Kidney (tissue), 14 donors: ENCODE data around the gene IFNA7. TPM values are rescaled to one million over a fixed set of nuclear protein-coding genes. Genes with fewer than 3 reads are reported as not detected.
"Not testable (repeated sequence)": the region's sequence is repeated elsewhere in the genome, so short reads cannot be mapped to it uniquely, and the experiment has no call there.

Experiments used
- DNase-seq, 5 donors: peaks; one replicate each; pipeline ENCODE4 v3.0.0-alpha.2; 2013 to 2020
- FAIRE-seq: peaks from 2 replicates; lab custom pipeline; 2012; peaks lifted over from hg19 to GRCh38; lab: Jason Lieb, UNC
- H3K27ac ChIP-seq, 2 donors: one replicate each; pipeline ENCODE4 v1.7.0; 2013; ENCODE audit warnings: low read depth in 2 of 2, low read length in 2 of 2, inconsistent platforms in 1 of 2
- H3K27me3 ChIP-seq: one replicate; pipeline ENCODE4 v1.7.1; 2013; ENCODE audit warnings: low read length, inconsistent platforms; ENCODE audit not compliant: control insufficient read depth, insufficient read depth
- H3K36me3 ChIP-seq, 3 donors: one replicate each; pipeline versions ENCODE4 v1.7.0 to v1.7.1; 2013; ENCODE audit warnings: low read length in 3 of 3, control low read depth in 1 of 3, inconsistent platforms in 1 of 3; ENCODE audit not compliant: insufficient read depth in 3 of 3, control insufficient read depth in 2 of 3
- H3K4me1 ChIP-seq, 3 donors: one replicate each; pipeline versions ENCODE4 v1.7.0 to v1.7.1; 2013; ENCODE audit warnings: low read length in 3 of 3, inconsistent platforms in 1 of 3, low read depth in 1 of 3; ENCODE audit not compliant: control insufficient read depth in 2 of 3, insufficient read depth in 2 of 3
- H3K4me3 ChIP-seq, 3 donors: one replicate each; pipeline versions ENCODE4 v1.7.0 to v1.8.1; 2013; ENCODE audit warnings: low read length in 3 of 3, control low read depth in 1 of 3, inconsistent platforms in 1 of 3
- H3K9ac ChIP-seq, 3 donors: one replicate each; pipeline versions ENCODE4 v1.7.0 to v1.7.1; 2013; ENCODE audit warnings: low read length in 3 of 3, control low read depth in 1 of 3, inconsistent platforms in 1 of 3
- H3K9me3 ChIP-seq, 3 donors: one replicate each; pipeline versions ENCODE4 v1.7.0 to v1.7.1; 2013; ENCODE audit warnings: low read length in 3 of 3, control low read depth in 1 of 3, inconsistent platforms in 1 of 3; ENCODE audit not compliant: control insufficient read depth in 2 of 3, insufficient read depth in 1 of 3
- CTCF ChIP-seq: IDR thresholded peaks from 3 replicates; pipeline ENCODE4 v1.5.1; 2012; ENCODE audit warnings: mild to moderate bottlenecking, moderate library complexity, borderline replicate concordance; ENCODE audit not compliant: insufficient read depth; ENCODE audit errors: extremely low read depth
- intact Hi-C: fragments of 100-400 bp; cut with DNase I; formaldehyde crosslinking; loops from one replicate; pipeline ENCODE4 v1.11.1; 2022
- polyA plus RNA-seq: library from polyadenylated mRNA; stranded (reverse); fragments of 350-450 nt; fragmentation: Illumina TruSeq; extraction: RNeasy Lipid Tissue Mini Kit (QIAGEN cat#74804); gene quantifications from one replicate; pipeline ENCODE4 v1.2.3, GENCODE V29; 2014; ENCODE audit warnings: low read depth, low replicate concordance; ENCODE audit not compliant: insufficient read depth
- total RNA-seq: library from RNA; stranded (reverse); fragmentation: NEBNext Ultra II Directional; extraction: Animal tissue kit (Norgen Biotek cat#: 25700); gene quantifications from one replicate; pipeline ENCODE4 v1.2.1, GENCODE V29; 2021
- donor health status: control.
- donor health status: control.
- donor health status: control.
- donor health status: control.
- donor health status: control.
- donor health status: DM: yes; HTN: yes; CAD: no.
- donor health status: Normal renal cell carcinoma (clear cell type).

Gene IFNA7
- total and polyA plus RNA-seq, 2 donors from 2014 or later: not detected

- no peak within 1 kb of the TSS for H3K4me3 ChIP-seq
- H3K9ac ChIP-seq: no peak within 1 kb of the TSS
- no peak for TF ChIP-seq CTCF
- intact Hi-C loops: no loop called here
- H3K36me3 ChIP-seq: no peaks in the 10 kb centered on the region
- no peaks in the 10 kb centered on the region for H3K4me1 ChIP-seq
- H3K9me3 ChIP-seq: no peaks in the 10 kb centered on the region
- FAIRE-seq (no peak), DNase-seq (no peak)
- no peaks in the 10 kb centered on the region for H3K27me3 ChIP-seq
- no peak within 1 kb of the TSS for H3K27ac ChIP-seq
These were observed 37.9 kb upstream of the IFNA7 start, which contains the start of gene IFNA14 for GRCh38 chr9:21239911-21240310. Gene IFNA14 (minus strand): TSS chr9:21240005. CDS start chr9:21239935, 70 bp downstream.

DNA sequence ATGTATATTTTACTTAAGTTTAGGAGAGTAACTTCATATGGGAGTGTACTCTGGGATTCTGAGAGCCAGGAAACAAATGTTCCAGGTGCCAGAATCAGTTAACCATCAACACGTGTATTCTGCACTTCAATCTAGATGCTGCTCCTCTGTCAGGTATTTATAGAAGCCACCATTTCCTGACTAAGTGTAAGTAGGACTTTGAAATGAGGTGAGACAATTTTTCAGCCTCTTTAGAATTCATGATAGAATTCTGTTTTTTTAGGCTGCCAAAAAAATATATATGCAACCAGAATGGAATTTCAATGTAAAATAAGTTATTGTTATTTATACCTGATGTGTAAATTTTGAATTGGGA, 34.3 kb upstream of the IFNA7 start:
- H3K36me3 ChIP-seq, H3K27ac ChIP-seq, intact Hi-C loops, H3K4me3 ChIP-seq, H3K9ac ChIP-seq, H3K4me1 ChIP-seq, DNase-seq, H3K27me3 ChIP-seq, H3K9me3 ChIP-seq, FAIRE-seq: not testable (repeated sequence)

DNA sequence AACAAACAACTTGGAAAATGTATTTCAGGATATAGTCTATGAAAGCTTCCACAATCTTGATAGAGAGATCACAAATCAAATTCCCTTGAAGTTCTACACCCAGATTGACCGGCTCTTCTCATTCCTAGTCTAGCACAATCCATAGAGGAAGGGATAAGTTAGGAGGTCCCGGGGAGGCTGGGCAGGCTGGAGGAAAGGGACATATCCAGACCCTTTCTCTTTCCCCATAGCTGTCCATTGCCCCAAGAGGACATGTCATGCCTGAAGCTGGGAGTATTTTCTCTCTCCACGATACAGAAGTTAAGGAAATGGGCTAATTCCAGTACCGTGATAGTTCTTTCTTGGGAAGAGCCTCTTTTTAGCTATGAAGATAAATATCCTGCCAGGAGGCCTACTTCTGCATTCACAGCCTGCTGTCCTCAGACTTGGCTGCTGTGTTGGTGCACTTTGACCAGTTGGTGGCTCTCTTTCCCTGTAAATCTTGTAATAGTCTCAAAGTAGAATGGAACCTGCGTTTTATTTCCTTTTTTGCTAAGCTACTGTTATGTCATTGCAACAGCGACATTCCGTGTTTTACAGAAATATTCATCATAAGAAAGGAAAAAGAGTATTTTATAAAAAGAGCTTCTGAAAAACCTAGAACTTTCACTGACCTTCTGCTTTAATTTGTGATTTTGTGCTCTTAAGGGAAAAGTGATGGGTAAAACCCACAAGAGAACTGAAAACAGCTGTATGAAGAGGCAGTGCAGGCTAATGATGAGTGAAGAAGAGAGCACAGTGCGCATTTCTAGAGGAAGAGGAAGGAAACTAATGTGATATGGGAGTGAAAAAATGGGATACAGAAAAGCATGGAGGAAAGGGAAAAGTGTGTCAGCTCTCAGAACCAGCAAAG, 33.7 kb upstream of the IFNA7 start:
- H3K4me1 ChIP-seq, H3K27ac ChIP-seq, H3K9ac ChIP-seq, H3K9me3 ChIP-seq, H3K27me3 ChIP-seq, H3K4me3 ChIP-seq, H3K36me3 ChIP-seq, intact Hi-C loops: not testable (repeated sequence)
- TF ChIP-seq CTCF: peak; percentile 52
- peak; percentile 6 for FAIRE-seq
- peak in 2 of 5 donors; percentile 38 to 52 for DNase-seq

DNA sequence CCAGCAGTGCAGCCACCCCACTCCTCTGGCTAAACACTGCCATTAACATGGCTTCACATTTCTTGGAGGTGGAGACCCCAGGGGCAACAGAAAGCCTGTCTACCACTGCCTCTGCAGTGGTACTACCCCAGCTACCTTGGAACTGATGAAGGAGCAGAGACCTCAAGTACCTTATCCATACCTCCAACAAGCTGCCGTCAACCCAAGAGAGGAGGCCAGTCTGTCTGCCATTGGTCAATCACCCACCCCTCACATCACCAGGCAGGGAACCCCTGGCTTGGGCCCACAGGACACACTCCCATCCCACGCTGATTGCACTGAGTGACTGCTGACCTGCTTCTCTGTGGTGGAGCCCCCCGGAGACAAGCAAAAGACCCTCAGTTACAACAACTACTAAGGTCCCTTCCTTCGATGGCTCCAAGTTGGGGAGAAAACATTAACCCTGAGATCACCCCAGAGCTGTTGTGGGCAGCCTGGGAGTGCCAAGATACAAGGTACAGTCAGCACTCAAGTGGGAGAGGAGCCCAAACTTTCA, 32.2 kb upstream of the IFNA7 start:
- no peak for FAIRE-seq
- Histone ChIP-seq H3K4me3 (no peak overlapping the region), H3K4me1 (no peaks in the 10 kb centered on the region), H3K9ac (no peak overlapping the region), H3K36me3 (no peaks in the 10 kb centered on the region), H3K27ac (no peak overlapping the region), H3K27me3 (no peaks in the 10 kb centered on the region), H3K9me3 (no peaks in the 10 kb centered on the region)
- no peak for TF ChIP-seq CTCF
- DNase-seq: no peak
- intact Hi-C loops: no loop called here
